Mucosa of rectum (tissue), 2 donors: Measurements from ENCODE around the gene CISD3.

Source experiments
- H3K27ac ChIP-seq, 2 donors: one replicate each; pipeline ENCODE4 v1.7.0; 2013; ENCODE audit warnings: inconsistent platforms in 2 of 2, low read depth in 2 of 2, low read length in 2 of 2
- H3K27me3 ChIP-seq, 2 donors: one replicate each; pipeline ENCODE4 v1.7.0; 2013; ENCODE audit warnings: low read length in 2 of 2; ENCODE audit not compliant: control insufficient read depth in 2 of 2, insufficient read depth in 2 of 2
- H3K36me3 ChIP-seq, 2 donors: one replicate each; pipeline ENCODE4 v1.7.0; 2013; ENCODE audit warnings: low read length in 2 of 2; ENCODE audit not compliant: control insufficient read depth in 2 of 2, insufficient read depth in 2 of 2
- H3K4me1 ChIP-seq, 2 donors: one replicate each; pipeline ENCODE4 v1.7.0; 2013; ENCODE audit warnings: low read length in 2 of 2, mild to moderate bottlenecking in 1 of 2; ENCODE audit not compliant: control insufficient read depth in 2 of 2, insufficient read depth in 2 of 2
- H3K4me3 ChIP-seq, 2 donors: one replicate each; pipeline ENCODE4 v1.7.0; 2013; ENCODE audit warnings: low read length in 2 of 2
- H3K9ac ChIP-seq, 2 donors: one replicate each; pipeline ENCODE4 v1.7.0; 2013; ENCODE audit warnings: low read length in 2 of 2, low read depth in 1 of 2, mild to moderate bottlenecking in 1 of 2
- H3K9me3 ChIP-seq, 2 donors: one replicate each; pipeline ENCODE4 v1.7.0; 2013; ENCODE audit warnings: low read length in 2 of 2; ENCODE audit not compliant: control insufficient read depth in 2 of 2
- donor health status: healthy.
- donor health status: Normal muscosa, but diverticular disease.

CISD3 gene

GRCh38 chr17:38707678-38708351, 22.3 kb upstream of the CISD3 start:
- Histone ChIP-seq H3K27me3 (no peaks in the 10 kb centered on the region), H3K9ac (no peak overlapping the region), H3K36me3 (peaks cover 32 to 42% of the 10 kb centered on the region in 2 donors), H3K4me3 (no peak overlapping the region), H3K4me1 (peaks cover 16 to 28% of the 10 kb centered on the region in 2 donors), H3K27ac (no peak overlapping the region), H3K9me3 (no peaks in the 10 kb centered on the region)

GRCh38 chr17:38709104-38709820, 20.9 kb upstream of the CISD3 start:
- Histone ChIP-seq H3K4me3 (no peak overlapping the region), H3K36me3 (peaks cover 45 to 57% of the 10 kb centered on the region in 2 donors), H3K27me3 (no peaks in the 10 kb centered on the region), H3K4me1 (peaks cover 10 to 20% of the 10 kb centered on the region in 2 donors), H3K9me3 (no peaks in the 10 kb centered on the region), H3K9ac (peak overlapping the region in 1 of 2 donors; percentile 8), H3K27ac (no peak overlapping the region)

DNA sequence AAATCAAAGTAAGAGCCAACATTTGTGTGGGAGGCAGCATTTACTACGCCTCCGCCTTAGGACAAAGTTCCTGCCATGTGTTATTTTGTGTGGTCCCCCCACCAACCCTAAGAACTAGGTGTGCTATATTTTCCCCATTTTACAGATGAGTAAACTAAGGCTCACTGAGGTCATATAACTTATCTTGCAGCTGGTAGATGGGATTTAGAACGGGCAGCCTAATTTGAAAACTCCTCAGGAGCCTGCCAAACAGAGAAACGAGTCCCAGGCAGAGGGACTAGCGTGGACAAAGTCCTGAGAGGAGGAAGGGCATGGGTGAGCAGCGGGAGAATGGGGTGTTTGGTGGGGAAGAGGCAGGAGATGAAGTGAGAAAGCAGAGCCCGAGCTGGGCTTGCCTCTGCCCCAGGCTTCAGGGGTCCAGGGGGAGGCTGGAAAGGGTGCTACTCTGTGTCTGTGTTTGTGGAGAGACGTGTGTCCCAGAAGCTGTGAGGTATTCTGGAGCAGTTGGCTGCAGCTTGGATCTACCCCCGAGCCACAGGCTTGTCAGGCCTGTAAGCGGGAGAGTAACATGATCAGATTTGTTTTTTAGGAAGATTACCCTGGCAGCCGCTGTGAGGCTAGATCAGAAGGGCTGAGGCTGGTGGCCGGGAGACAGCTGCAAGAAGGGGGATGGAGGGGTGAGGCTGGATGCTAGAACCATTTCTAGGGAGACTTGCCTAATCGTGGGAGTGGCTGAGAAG, 20.1 kb upstream of the CISD3 start:
- no peak overlapping the region for H3K27ac ChIP-seq
- no peak overlapping the region for H3K9ac ChIP-seq
- no peaks in the 10 kb centered on the region for H3K9me3 ChIP-seq
- H3K4me1 ChIP-seq: peaks cover 8 to 16% of the 10 kb centered on the region in 2 donors
- no peak overlapping the region for H3K4me3 ChIP-seq
- peaks cover 46 to 62% of the 10 kb centered on the region in 2 donors for H3K36me3 ChIP-seq
- H3K27me3 ChIP-seq: no peaks in the 10 kb centered on the region

DNA sequence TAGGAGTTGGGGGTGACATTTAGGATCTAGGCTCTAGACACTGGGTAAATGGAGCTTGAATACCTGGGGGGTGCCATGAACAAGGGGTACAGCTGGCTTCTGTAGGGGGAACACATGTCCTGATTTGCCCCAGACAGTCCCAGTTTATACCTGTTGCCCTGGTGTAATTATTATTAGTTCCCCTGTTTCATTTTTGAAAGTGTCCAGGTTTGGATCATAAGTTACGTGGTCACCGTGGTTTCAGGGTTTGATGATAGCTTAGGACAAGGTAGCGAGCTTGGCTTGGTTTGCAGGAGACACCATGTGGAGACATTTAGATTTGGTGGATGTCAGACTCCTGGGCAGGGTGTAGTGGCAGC, 19.6 kb upstream of the CISD3 start:
- Histone ChIP-seq H3K4me1 (peaks cover 8 to 16% of the 10 kb centered on the region in 2 donors), H3K9me3 (no peaks in the 10 kb centered on the region), H3K4me3 (no peak overlapping the region), H3K36me3 (peaks cover 46 to 66% of the 10 kb centered on the region in 2 donors), H3K27ac (no peak overlapping the region), H3K9ac (no peak overlapping the region), H3K27me3 (no peaks in the 10 kb centered on the region)

- H3K4me3 ChIP-seq: no peak overlapping the region
- no peak overlapping the region for H3K9ac ChIP-seq
- H3K27me3 ChIP-seq: no peaks in the 10 kb centered on the region
- H3K27ac ChIP-seq: no peak overlapping the region
- peaks cover 49 to 70% of the 10 kb centered on the region in 2 donors for H3K36me3 ChIP-seq
- no peaks in the 10 kb centered on the region for H3K9me3 ChIP-seq
- H3K4me1 ChIP-seq: peaks cover 7 to 16% of the 10 kb centered on the region in 2 donors
Observed at GRCh38 chr17:38710985-38711384, 19.2 kb upstream of the CISD3 start.

DNA sequence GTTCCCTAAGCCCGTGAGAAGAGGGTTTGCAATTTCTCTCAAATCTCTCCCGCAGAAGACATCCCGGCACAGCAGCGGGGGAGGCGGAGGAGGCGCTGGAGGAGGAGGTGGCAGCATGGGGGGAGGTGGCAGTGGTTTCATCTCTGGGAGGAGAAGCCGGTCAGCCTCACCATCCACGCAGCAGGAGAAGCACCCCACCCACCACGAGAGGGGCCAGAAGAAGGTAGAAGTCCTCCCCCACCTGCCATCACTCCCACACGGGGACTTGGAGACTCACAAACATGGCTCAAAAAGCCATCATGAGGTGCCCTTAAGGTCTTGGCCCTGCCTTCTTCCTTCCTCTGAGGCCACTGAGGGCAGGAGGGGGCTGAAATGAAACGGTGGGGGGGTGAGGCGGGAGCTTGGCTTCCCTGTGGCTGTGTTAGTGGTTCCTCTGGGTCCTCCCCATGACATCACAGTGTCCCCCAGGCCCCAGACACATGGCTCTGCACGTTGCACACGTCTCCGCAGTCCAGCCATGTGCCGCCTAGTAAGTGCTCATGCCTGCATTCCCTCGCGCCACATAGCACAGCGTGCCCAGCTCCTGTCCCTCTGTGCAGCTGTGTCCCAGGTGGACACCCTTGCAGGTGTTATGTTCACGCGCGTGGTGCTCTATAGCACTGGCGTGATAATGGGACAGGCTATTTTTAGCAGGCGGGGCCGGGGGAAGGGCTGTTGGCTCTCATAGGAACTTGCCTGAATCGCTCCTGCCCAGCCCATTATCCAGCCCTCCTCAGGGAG, 18.2 kb upstream of the CISD3 start:
- Histone ChIP-seq H3K4me1 (peaks cover 1 to 7% of the 10 kb centered on the region in 2 donors), H3K36me3 (peaks cover 56 to 79% of the 10 kb centered on the region in 2 donors)

GRCh38 chr17:38712593-38712992, 17.5 kb upstream of the CISD3 start:
- H3K9me3 ChIP-seq: no peaks in the 10 kb centered on the region
- H3K9ac ChIP-seq: no peak overlapping the region
- no peaks in the 10 kb centered on the region for H3K27me3 ChIP-seq
- peaks cover 0 to under 1% of the 10 kb centered on the region in 2 donors for H3K4me1 ChIP-seq
- no peak overlapping the region for H3K27ac ChIP-seq
- peaks cover 60 to 84% of the 10 kb centered on the region in 2 donors for H3K36me3 ChIP-seq
- H3K4me3 ChIP-seq: no peak overlapping the region

More for the DNA sequence above, 18.2 kb upstream of the CISD3 start:
- no peaks in the 10 kb centered on the region for H3K9me3 ChIP-seq
- H3K9ac ChIP-seq: no peak overlapping the region
- H3K27me3 ChIP-seq: no peaks in the 10 kb centered on the region
- H3K27ac ChIP-seq: no peak overlapping the region
- no peak overlapping the region for H3K4me3 ChIP-seq

DNA sequence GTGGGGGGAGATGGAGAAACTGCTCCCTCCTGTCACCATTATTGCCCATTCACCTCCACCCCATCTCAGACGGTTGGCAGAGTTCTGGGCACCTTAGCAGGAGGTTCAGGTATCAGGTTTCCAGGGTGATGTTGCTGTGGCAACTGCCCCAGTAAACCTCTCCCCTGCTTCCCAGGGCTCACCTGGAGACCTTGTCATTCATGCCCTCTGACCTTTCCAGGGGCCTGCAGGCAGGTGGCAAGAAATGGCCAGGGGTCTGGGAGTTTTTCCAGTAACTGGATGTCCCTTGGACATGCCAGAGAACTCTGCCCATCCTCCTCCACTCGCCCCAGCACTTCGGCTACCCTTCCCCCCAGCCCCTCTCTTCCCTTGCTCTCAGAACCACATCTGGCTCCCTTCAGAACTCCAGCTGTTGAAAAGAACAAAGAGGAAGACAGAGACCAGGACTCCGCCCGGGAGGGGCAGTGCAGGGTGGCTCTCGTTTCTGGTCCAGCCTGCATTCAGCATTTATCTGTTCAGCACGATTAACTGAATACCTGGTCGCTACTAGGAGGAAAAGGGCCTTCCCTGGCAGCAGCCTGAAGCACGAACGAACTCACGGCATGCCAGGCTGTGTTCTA, 16.6 kb upstream of the CISD3 start:
- Histone ChIP-seq H3K9ac (no peak overlapping the region), H3K27ac (no peak overlapping the region), H3K4me3 (no peak overlapping the region), H3K36me3 (peaks cover 53 to 80% of the 10 kb centered on the region in 2 donors), H3K4me1 (peaks cover 0 to 3% of the 10 kb centered on the region in 2 donors), H3K9me3 (no peaks in the 10 kb centered on the region), H3K27me3 (no peaks in the 10 kb centered on the region)

DNA sequence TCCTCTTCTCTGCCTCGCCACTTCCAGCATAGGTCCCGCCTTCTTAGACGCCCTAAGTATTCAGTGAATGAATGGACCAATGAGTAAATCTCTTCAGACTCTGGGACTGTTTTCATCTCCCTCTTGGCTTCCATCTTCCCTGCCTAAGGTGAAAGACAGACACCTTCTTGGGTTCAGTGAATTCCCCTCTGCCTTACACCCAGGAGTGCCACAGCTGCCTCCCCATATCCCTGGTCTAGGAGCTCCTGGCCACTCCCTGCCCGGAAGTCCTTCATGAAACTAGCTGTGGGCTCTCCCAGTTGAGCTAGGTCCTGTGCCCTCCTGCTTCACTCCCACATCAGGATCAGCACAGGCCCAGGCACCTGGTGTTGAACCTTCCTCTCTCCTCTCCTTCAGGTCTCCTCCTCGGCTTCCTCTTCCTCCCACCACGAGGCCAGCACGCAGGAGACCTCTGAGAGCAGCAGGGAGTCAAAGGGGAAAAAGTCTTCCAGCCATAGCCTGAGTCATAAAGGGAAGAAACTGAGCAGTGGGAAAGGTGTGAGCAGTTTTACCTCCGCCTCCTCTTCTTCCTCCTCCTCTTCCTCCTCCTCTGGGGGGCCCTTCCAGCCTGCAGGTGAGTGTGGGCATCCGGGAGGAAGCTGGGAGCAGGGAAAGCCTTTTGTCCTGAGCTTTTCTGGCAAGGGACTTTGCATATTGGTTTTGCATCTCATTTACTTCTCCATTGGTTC, 14.8 kb upstream of the CISD3 start:
- peaks cover 45 to 66% of the 10 kb centered on the region in 2 donors for H3K36me3 ChIP-seq

More for the DNA sequence above, 14.8 kb upstream of the CISD3 start:
- no peaks in the 10 kb centered on the region for H3K9me3 ChIP-seq
- no peak overlapping the region for H3K4me3 ChIP-seq
- no peak overlapping the region for H3K27ac ChIP-seq
- no peaks in the 10 kb centered on the region for H3K27me3 ChIP-seq
- no peak overlapping the region for H3K9ac ChIP-seq
- H3K4me1 ChIP-seq: peaks cover 0 to 3% of the 10 kb centered on the region in 2 donors
